Fibroblast of the aortic adventitia (primary cell): ENCODE results near the gene SGIP1. TPM values are rescaled to one million over a fixed set of nuclear protein-coding genes. Genes with fewer than 3 reads are reported as not detected.

Experiments used
- DNase-seq: peaks from one replicate; pipeline ENCODE4 v3.0.0-alpha.2; 2010; ENCODE audit warnings: low read depth
- H3K4me3 ChIP-seq: 2 replicates; pipeline ENCODE4 v1.5.1; 2011; ENCODE audit warnings: low read depth, mild to moderate bottlenecking, control low read depth, low read length, moderate library complexity
- total RNA-seq: library from RNA; depleted of rRNA; stranded (reverse); fragments of >200 nt; gene quantifications from 2 replicates; pipeline ENCODE4 v1.2.3, GENCODE V29; 2012; ENCODE audit warnings: low replicate concordance
- TF ChIP-seq, protein P1 (sequence below): IDR thresholded peaks from 2 replicates; pipeline ENCODE4 v1.5.1; 2011; ENCODE audit warnings: mild to moderate bottlenecking, low read length, control low read depth, inconsistent platforms; ENCODE audit not compliant: insufficient read depth

SGIP1 gene
- total RNA-seq, 1 donor = 21.1 TPM

DNA sequence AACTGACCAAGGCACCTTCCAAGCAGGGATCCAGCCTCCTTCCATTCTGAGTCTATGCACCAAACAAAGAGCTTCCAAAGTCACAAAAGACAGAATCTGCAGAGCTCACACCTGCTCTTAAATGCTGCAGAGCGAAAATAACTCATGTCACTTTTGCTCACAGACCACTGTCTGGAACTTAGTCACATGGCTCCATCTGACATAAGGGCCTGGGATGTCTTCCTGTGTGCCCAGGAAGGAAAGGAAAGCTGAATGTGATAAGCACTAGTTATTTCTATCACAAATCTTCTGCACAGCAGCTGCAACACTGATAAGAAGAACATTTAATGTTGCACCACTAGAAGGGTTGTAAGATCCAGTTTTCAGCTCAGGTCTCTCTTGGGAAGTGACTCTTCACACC lies 39.5 kb upstream of the SGIP1 start:
- no peak overlapping the region for H3K4me3 ChIP-seq
- DNase-seq = no peak
- TF ChIP-seq, protein P1, sequence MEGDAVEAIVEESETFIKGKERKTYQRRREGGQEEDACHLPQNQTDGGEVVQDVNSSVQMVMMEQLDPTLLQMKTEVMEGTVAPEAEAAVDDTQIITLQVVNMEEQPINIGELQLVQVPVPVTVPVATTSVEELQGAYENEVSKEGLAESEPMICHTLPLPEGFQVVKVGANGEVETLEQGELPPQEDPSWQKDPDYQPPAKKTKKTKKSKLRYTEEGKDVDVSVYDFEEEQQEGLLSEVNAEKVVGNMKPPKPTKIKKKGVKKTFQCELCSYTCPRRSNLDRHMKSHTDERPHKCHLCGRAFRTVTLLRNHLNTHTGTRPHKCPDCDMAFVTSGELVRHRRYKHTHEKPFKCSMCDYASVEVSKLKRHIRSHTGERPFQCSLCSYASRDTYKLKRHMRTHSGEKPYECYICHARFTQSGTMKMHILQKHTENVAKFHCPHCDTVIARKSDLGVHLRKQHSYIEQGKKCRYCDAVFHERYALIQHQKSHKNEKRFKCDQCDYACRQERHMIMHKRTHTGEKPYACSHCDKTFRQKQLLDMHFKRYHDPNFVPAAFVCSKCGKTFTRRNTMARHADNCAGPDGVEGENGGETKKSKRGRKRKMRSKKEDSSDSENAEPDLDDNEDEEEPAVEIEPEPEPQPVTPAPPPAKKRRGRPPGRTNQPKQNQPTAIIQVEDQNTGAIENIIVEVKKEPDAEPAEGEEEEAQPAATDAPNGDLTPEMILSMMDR = no peak

DNA sequence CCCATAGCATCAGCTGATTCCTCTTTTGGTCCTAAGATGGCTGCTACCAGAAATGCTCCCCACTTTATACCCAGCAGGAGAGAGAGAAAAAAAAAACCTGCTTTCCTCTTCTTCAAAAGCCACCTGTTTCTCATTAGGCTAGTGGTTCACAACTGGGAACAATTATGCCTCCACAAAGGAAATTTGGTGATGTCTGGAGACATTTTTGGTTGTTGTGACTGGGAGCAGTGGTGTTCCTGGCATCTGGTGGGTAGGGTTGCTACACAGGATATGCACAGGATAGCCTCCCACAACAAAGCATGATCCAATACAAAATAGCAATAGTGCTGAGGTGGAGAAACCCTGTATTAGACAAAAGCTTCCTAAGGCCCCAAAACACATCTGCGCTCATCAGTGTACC lies 38.5 kb upstream of the SGIP1 start:
- DNase-seq = peak; percentile 49
- H3K4me3 ChIP-seq = no peak overlapping the region
- TF ChIP-seq, protein P1 = no peak

DNA sequence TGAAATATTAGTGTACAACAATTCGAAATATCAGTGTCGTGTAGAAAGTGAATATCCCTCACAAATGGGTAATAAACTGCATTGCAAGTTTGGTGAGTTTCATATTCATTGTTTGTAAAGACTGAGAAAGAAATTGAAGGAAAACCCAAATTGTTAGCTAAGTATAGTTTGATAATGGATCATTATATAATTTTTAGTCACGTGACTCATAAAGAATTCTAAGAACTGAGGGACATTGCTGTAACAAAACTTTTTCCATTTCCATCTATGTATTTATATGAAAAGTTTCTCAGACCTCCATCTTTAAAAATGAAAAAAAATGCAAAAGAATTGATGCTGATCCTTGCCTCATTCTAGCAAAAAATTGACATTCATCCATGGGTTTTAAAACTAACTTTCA lies 36.0 kb upstream of the SGIP1 start:
- no peak for DNase-seq
- TF ChIP-seq, protein P1 = no peak
- no peak overlapping the region for H3K4me3 ChIP-seq

DNA sequence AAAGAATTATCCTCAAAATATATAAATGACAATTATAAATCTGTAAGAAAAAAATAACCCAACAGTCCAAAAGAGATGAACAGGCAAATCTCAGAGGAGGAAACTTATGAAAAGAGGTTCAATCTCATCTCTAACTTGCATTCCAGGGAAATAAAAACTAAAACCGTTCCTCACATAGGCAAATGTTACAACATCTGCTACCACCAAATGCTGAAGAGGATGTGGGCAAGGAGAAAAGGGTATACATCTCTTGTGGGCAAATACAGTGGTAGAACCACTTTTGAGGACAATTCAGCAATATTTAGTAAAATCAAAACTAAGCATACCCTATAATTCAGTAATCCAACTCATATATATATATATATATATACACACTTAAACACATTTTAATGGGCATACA lies 33.7 kb upstream of the SGIP1 start:
- TF ChIP-seq, protein P1 = no peak
- DNase-seq = no peak
- no peak overlapping the region for H3K4me3 ChIP-seq

DNA sequence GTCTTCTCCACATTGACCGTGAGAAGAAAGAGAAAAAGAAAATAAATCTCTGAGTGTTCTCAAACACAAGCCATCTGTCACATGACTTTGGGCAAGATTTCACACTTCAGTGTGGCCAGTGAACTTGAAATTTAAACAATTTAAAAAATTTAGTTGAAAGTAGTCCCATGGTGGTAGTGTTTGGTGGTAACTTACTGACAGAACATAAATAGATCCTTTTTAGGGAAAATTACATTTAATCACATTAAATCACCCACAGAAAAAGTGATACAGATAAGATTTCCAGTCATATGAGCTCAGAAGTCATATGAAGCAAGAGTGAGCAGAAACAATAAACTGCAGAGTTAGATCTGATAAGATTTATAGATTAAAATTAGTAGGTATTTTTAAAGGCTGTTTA lies 31.9 kb upstream of the SGIP1 start:
- TF ChIP-seq, protein P1 = no peak
- peak; percentile 15 for DNase-seq
- H3K4me3 ChIP-seq = no peak overlapping the region

DNA sequence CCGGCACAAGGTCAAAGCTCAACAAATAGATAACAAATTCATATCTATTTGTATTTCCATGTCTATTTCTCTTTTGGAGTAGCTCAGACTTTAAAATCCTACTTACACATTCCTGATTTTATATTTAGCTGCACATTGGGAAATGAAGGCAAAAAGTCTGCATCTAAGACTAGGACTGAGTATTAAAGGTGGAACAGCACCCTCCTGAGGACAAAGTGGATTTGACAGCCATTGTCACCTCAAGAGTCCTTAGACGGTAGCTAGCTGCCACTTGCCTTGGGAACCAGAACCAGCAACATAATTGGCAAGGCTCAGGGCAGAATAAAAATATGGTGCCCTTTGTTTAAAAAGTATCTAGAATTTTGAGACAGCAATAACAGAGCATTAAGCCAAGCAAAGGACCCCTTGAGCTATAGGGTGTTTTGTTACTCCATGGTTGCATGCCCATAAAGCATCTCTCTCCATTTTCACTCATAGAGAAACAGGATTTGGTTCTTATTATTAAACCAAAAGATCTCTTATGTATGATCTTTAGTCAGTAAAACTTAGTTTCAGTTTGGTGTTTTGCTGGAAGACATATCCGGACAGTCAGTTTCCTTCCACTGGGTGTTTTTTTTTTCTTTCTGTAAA lies 30.0 kb upstream of the SGIP1 start:
- peak; percentile 83 for DNase-seq
- TF ChIP-seq, protein P1 = peak; percentile 71

More for the DNA sequence above, 30.0 kb upstream of the SGIP1 start:
- H3K4me3 ChIP-seq = no peak overlapping the region
